Panc1 (cell line): ENCODE data around the gene TRDMT1.

Experiments
- CTCF ChIP-seq: fragments of 450-650 bp; IDR thresholded peaks from 2 replicates; pipeline ENCODE4 v1.5.1; 2017; ENCODE audit warnings: mild to moderate bottlenecking
- TCF7L2 ChIP-seq: IDR thresholded peaks from 2 replicates; pipeline ENCODE4 v1.6.1; 2011; ENCODE audit warnings: mild to moderate bottlenecking, low read depth, low read length, inconsistent platforms

GRCh38 chr10:17209302-17209701 is 7.8 kb upstream of the TRDMT1 start:
- TF ChIP-seq TCF7L2 (no peak), CTCF (no peak)
